ENCODE results near the gene TBC1D4. TPM values are rescaled to one million over a fixed set of nuclear protein-coding genes. Genes with fewer than 3 reads are reported as not detected.

TBC1D4 gene
- total RNA-seq, 1 experiment from 2014 or later, result 5.5 TPM

GRCh38 chr13:75468098-75468497 is 13.9 kb downstream of the TBC1D4 start:
- H3K27me3 ChIP-seq (ENCODE audit: control insufficient read depth, insufficient read depth, low read length), result no peaks in the 10 kb centered on the region
- H3K9me3 ChIP-seq (ENCODE audit: control insufficient read depth, insufficient read depth, low read depth, low read length), result no peaks in the 10 kb centered on the region
- ChIA-PET POLR2A (no interaction called here), CTCF (no interaction called here)
- no peak overlapping the region for H3K4me3 ChIP-seq (ENCODE audit: low read depth in 2 of 2, low read length in 2 of 2)
- ATAC-seq (no peak), DNase-seq (ENCODE audit: low read depth, low spot score) (no peak)
- no TSS peak for BruUV-seq (replicated peaks)
- H3K4me1 ChIP-seq (ENCODE audit: control insufficient read depth, insufficient read depth, low read length), result no peaks in the 10 kb centered on the region
- intact Hi-C loops (cut with micrococcal nuclease; ENCODE audit: unreplicated experiment), result no loop called here
- TF ChIP-seq POLR2AphosphoS5 (IDR thresholded peaks at IDR 0.05; ENCODE audit: low read depth, low read length), result no peak
- no peak for TF ChIP-seq SIN3A (IDR thresholded peaks at IDR 0.05; ENCODE audit: borderline replicate concordance, insufficient read depth, low read depth, low read length)
- no peak for TF ChIP-seq CTCF (IDR thresholded peaks at IDR 0.05)
- no peak for TF ChIP-seq REST (IDR thresholded peaks at IDR 0.05; ENCODE audit: insufficient read depth in 1 of 2, low read depth in 2 of 2, low read length in 1 of 2)
- no peak for TF ChIP-seq TCF7L2 (IDR thresholded peaks at IDR 0.05; ENCODE audit: low read depth, low read length)
- in situ Hi-C loops (cut with HindIII; ENCODE audit: low pct_unique_long_range_greater_than_20kb, low sequenced_read_pairs), result no loop called here
- no peaks in the 10 kb centered on the region for H3K36me3 ChIP-seq (ENCODE audit: control insufficient read depth, insufficient read depth, low read length)
- no peak overlapping the region for H3K27ac ChIP-seq (ENCODE audit: low read length)

- DNase-seq (ENCODE audit: low read depth, low spot score), result no peak
- no peaks in the 10 kb centered on the region for H3K9me3 ChIP-seq (ENCODE audit: control insufficient read depth, insufficient read depth, low read depth, low read length)
- H3K36me3 ChIP-seq (ENCODE audit: control insufficient read depth, insufficient read depth, low read length), result no peaks in the 10 kb centered on the region
- in situ Hi-C loops (cut with HindIII; ENCODE audit: low pct_unique_long_range_greater_than_20kb, low sequenced_read_pairs) (no loop called here), intact Hi-C loops (cut with micrococcal nuclease; ENCODE audit: unreplicated experiment) (no loop called here)
- ATAC-seq, result no peak
- CTCF ChIA-PET, result no interaction called here
- no peaks in the 10 kb centered on the region for H3K27me3 ChIP-seq (ENCODE audit: control insufficient read depth, insufficient read depth, low read length)
- H3K4me1 ChIP-seq (ENCODE audit: control insufficient read depth, insufficient read depth, low read length), result no peaks in the 10 kb centered on the region
- no peak overlapping the region for H3K4me3 ChIP-seq (ENCODE audit: low read depth in 2 of 2, low read length in 2 of 2)
- TF ChIP-seq TCF7L2 (IDR thresholded peaks at IDR 0.05; ENCODE audit: low read depth, low read length) (no peak), POLR2AphosphoS5 (IDR thresholded peaks at IDR 0.05; ENCODE audit: low read depth, low read length) (no peak), CTCF (IDR thresholded peaks at IDR 0.05) (no peak), REST (IDR thresholded peaks at IDR 0.05; ENCODE audit: insufficient read depth in 1 of 2, low read depth in 2 of 2, low read length in 1 of 2) (no peak), SIN3A (IDR thresholded peaks at IDR 0.05; ENCODE audit: borderline replicate concordance, insufficient read depth, low read depth, low read length) (no peak)
- no TSS peak for BruUV-seq (replicated peaks)
- POLR2A ChIA-PET, result no interaction called here
- H3K27ac ChIP-seq (ENCODE audit: low read length), result no peak overlapping the region
Measured at GRCh38 chr13:75467040-75467728, 14.8 kb downstream of the TBC1D4 start.

Measured in Panc1 (cell line).